Ureter (tissue), 1 donor: ENCODE results near the gene SCAF4. TPM values are rescaled to one million over a fixed set of nuclear protein-coding genes. Genes with fewer than 3 reads are reported as not detected.
"Not testable (repeated sequence)": the region's sequence is repeated elsewhere in the genome, so short reads cannot be mapped to it uniquely, and the experiment has no call there.

ENCODE experiments used
- DNase-seq: peaks from one replicate; pipeline ENCODE4 v3.0.0-alpha.2; 2020; ENCODE audit warnings: low spot score
- total RNA-seq: library from RNA; stranded (reverse); gene quantifications from one replicate; pipeline ENCODE4 v1.2.4, GENCODE V29; 2023
- donor health status: DM: yes; HTN: yes; CAD: no.

The SCAF4 gene
- total RNA-seq, 1 donor from 2014 or later, result 44.2 TPM

- DNase-seq, result no peak
Observed at GRCh38 chr21:31671146-31671716, 60.7 kb downstream of the SCAF4 start.

GRCh38 chr21:31670070-31670469, 61.8 kb downstream of the SCAF4 start:
- DNase-seq, result no peak

- no peak for DNase-seq
Observed at GRCh38 chr21:31668651-31669491, 63.0 kb downstream of the SCAF4 start.

- DNase-seq, result no peak
Observed at GRCh38 chr21:31667639-31668038, 64.3 kb downstream of the SCAF4 start.

GRCh38 chr21:31667132-31667531, 64.8 kb downstream of the SCAF4 start:
- DNase-seq, result no peak

GRCh38 chr21:31666445-31667010, 65.4 kb downstream of the SCAF4 start:
- DNase-seq, result no peak

- not testable (repeated sequence) for DNase-seq
Observed at GRCh38 chr21:31665869-31666268, 66.0 kb downstream of the SCAF4 start.

- DNase-seq, result no peak
Observed at GRCh38 chr21:31665397-31665796, 66.5 kb downstream of the SCAF4 start.

GRCh38 chr21:31663584-31664249, 68.2 kb downstream of the SCAF4 start:
- DNase-seq, result no peak

GRCh38 chr21:31660591-31660990, 71.3 kb downstream of the SCAF4 start:
- no peak for DNase-seq

- no peak for DNase-seq
Observed at GRCh38 chr21:31660259-31660565, 71.7 kb downstream of the SCAF4 start.

- DNase-seq, result peak; percentile 96
Observed at GRCh38 chr21:31659536-31660258, 72.2 kb downstream of the SCAF4 start, which contains the start of gene SOD1. Gene SOD1, plus strand, starts transcription at chr21:31659693. Its CDS starts 77 bp downstream, at chr21:31659770.

GRCh38 chr21:31659286-31659535, 72.7 kb downstream of the SCAF4 start:
- no peak for DNase-seq

- DNase-seq, result no peak
Observed at GRCh38 chr21:31658053-31658452, 73.9 kb downstream of the SCAF4 start.

GRCh38 chr21:31656199-31657095, 75.5 kb downstream of the SCAF4 start:
- no peak for DNase-seq

- not testable (repeated sequence) for DNase-seq
Observed at GRCh38 chr21:31654821-31655580, 76.9 kb downstream of the SCAF4 start.

- no peak for DNase-seq
Observed at GRCh38 chr21:31654340-31654739, 77.6 kb downstream of the SCAF4 start.

- DNase-seq, result not testable (repeated sequence)
Observed at GRCh38 chr21:31651491-31651890, 80.4 kb downstream of the SCAF4 start.

- no peak for DNase-seq
Observed at GRCh38 chr21:31650930-31651329, 81.0 kb downstream of the SCAF4 start.

GRCh38 chr21:31647650-31648049, 84.3 kb downstream of the SCAF4 start:
- DNase-seq, result no peak
